Large intestine (tissue), 3 donors: ENCODE data around the gene SPEN. TPM values are rescaled to one million over a fixed set of nuclear protein-coding genes. Genes with fewer than 3 reads are reported as not detected.
"Not testable (repeated sequence)": the region's sequence is repeated elsewhere in the genome, so short reads cannot be mapped to it uniquely, and the experiment has no call there.

Source experiments
- DNase-seq, 2 donors: peaks; one replicate each; pipeline versions ENCODE4 v3.0.0 to v3.0.0-alpha.2; 2013
- H3K27ac ChIP-seq: one replicate; pipeline ENCODE4 v1.5.1; 2013; ENCODE audit warnings: low read length
- H3K27me3 ChIP-seq: 2 replicates; pipeline ENCODE4 v1.6.1; 2013; ENCODE audit warnings: low read length; ENCODE audit not compliant: control insufficient read depth, insufficient read depth
- H3K36me3 ChIP-seq: 2 replicates; pipeline ENCODE4 v1.6.1; 2013; ENCODE audit warnings: low read length; ENCODE audit not compliant: control insufficient read depth, insufficient read depth
- H3K4me1 ChIP-seq: one replicate; pipeline ENCODE4 v1.6.1; 2013; ENCODE audit warnings: low read length; ENCODE audit not compliant: control insufficient read depth, insufficient read depth
- H3K4me3 ChIP-seq: one replicate; pipeline ENCODE4 v1.5.1; 2013; ENCODE audit warnings: low read length
- H3K9me3 ChIP-seq: one replicate; pipeline ENCODE4 v1.6.1; 2013; ENCODE audit warnings: mild to moderate bottlenecking, low read depth, low read length, moderate library complexity; ENCODE audit not compliant: control insufficient read depth
- WGBS: methylation state at CpG from one replicate; pipeline ENCODE4 v1.1.5; 2013; ENCODE audit warnings: low lambda C conversion rate; ENCODE audit not compliant: insufficient coverage; 5-methylcytosine and 5-hydroxymethylcytosine counted together
- polyA plus RNA-seq: library from polyadenylated mRNA; unstranded; fragments of 120-200 nt; gene quantifications from one replicate; pipeline ENCODE4 v1.2.1, GENCODE V29; 2013

SPEN gene
- polyA plus RNA-seq, 1 donor, result 47.8 TPM

DNA sequence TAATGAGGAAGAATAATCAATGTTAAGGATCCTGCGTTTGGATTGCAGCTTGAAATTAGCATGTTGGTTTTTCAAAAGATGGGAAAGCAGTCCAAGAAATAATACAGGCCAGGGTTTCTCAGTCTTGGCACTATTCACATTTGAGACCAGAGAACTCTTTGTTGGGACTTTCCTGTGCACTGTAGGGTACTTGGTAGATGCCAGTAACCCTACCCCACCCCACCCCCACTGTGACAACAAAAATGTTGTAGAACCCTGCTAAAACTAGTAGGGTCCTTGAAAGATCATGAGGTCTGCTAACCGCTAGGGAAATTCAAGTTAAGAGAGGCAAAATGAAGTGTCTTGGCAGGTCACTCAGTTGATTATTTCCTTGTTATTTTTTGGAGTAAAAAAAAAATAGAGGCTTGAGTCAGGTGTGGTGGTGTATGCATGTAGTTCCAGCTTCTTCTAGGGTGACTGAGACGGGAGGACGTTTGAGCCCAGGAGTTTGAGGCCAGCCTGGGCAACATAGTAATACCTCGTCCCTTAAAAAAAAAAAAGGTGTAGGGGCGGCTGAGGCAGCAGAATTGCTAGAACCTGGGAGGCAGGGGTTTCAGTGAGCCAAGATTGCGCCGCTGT, 53.3 kb downstream of the SPEN start:
- DNase-seq, result no peak
- H3K4me3 ChIP-seq, result no peak overlapping the region
- 100% methylated on average over 1 of the region's 8 CpGs for WGBS
- no peaks in the 10 kb centered on the region for H3K4me1 ChIP-seq
- no peaks in the 10 kb centered on the region for H3K9me3 ChIP-seq
- peaks cover 7% of the 10 kb centered on the region for H3K36me3 ChIP-seq
- H3K27me3 ChIP-seq, result no peaks in the 10 kb centered on the region
- no peak overlapping the region for H3K27ac ChIP-seq

DNA sequence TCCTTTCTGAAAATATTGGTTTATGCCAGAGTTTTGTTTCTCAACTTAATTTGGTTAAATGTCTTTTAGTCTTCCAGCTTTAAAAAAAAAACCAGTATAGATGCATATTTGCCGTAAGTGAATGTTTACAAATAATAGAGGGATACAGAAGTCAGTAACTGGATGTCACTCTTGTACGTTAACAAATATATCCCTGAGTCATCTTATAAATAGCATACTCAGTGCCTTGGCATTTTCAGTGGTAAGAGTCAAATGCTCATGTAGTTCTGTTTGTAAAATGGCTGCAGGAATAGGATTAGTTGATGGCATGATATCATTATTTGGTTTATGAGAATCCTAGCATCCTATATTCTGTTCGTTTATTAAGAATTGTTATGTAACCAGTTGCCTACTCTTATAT, 55.4 kb downstream of the SPEN start:
- no CpG with 5 or more reads among the region's 3 CpGs for WGBS
- H3K36me3 ChIP-seq, result peaks cover 10% of the 10 kb centered on the region
- DNase-seq, result no peak
- H3K9me3 ChIP-seq, result no peaks in the 10 kb centered on the region
- no peaks in the 10 kb centered on the region for H3K4me1 ChIP-seq
- H3K4me3 ChIP-seq, result no peak overlapping the region
- no peaks in the 10 kb centered on the region for H3K27me3 ChIP-seq
- no peak overlapping the region for H3K27ac ChIP-seq

DNA sequence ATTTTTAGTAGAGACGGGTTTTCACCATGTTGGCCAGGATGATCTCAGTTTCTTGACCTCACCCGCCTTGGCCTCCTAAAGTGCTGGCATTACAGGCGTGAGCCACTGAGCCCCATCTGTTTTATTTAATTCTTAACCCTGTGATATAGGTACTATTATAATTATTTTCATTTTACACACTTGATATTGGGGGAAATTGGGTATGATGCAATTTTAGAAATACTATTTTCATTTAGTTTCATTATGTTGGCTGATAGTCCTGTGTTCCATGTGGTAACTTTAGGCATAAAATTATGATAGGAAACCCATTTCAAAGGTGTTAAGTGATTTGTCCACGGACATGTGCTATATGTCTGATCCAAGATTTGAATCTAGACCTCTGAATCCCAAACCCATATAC, 61.1 kb downstream of the SPEN start:
- no peak for DNase-seq
- WGBS, result 100% methylated on average over 2 of the region's 4 CpGs
- H3K36me3 ChIP-seq, result peaks cover 36% of the 10 kb centered on the region
- no peaks in the 10 kb centered on the region for H3K27me3 ChIP-seq
- H3K27ac ChIP-seq, result no peak overlapping the region
- no peaks in the 10 kb centered on the region for H3K4me1 ChIP-seq
- H3K9me3 ChIP-seq, result no peaks in the 10 kb centered on the region
- no peak overlapping the region for H3K4me3 ChIP-seq

GRCh38 chr1:15911141-15911540, 63.6 kb downstream of the SPEN start:
- WGBS, result no CpG with 5 or more reads among the region's 1 CpG
- Histone ChIP-seq H3K27ac (no peak overlapping the region), H3K9me3 (no peaks in the 10 kb centered on the region), H3K27me3 (no peaks in the 10 kb centered on the region), H3K4me3 (no peak overlapping the region), H3K4me1 (no peaks in the 10 kb centered on the region), H3K36me3 (peaks cover 42% of the 10 kb centered on the region)
- no peak for DNase-seq

DNA sequence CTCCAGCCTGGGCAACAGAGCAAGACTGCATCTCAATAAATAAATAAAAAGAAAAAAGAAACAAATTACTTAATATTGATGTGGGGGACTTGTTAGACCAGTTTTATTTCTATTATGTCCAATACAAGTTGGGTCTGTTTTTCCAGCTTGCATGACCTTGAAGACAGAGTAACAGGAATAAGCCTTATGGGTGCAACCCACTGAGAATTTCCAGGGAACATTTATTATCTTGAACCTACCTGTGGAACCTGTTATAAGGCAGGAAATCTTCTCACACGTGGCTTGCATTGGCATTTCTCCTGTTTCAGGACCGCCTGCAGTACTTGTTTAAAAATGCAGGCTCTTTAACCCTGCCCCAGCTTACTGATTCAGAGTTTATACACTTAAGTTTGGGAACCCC, 64.4 kb downstream of the SPEN start:
- Histone ChIP-seq H3K27ac (no peak overlapping the region), H3K36me3 (peaks cover 45% of the 10 kb centered on the region), H3K4me1 (no peaks in the 10 kb centered on the region), H3K9me3 (no peaks in the 10 kb centered on the region), H3K4me3 (no peak overlapping the region), H3K27me3 (no peaks in the 10 kb centered on the region)
- no peak for DNase-seq
- no CpG with 5 or more reads among the region's 2 CpGs for WGBS

DNA sequence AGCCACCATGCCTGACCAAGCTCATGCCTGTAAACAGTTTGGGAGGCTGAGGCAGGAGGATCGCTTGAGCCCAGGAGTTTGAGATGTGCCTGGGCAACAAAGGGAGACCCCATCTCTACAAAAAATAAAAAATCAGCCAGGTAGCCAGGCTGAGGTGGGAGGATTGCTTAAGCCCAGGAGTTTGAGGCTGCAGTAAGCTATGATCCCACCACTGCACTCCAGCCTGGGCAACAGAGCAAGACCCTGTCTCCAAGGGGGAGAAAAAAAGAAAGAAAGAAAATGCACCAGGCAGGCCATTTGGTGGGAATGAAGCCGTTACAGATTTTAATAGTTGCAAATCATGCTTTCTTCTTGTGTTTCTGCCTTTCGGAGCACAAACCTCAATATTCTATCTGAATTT, 66.1 kb downstream of the SPEN start:
- not testable (repeated sequence) for DNase-seq

GRCh38 chr1:15915991-15916390, 68.5 kb downstream of the SPEN start:
- no peak for DNase-seq
- Histone ChIP-seq H3K27ac (no peak overlapping the region), H3K4me3 (no peak overlapping the region), H3K27me3 (no peaks in the 10 kb centered on the region), H3K36me3 (peaks cover 58% of the 10 kb centered on the region), H3K9me3 (no peaks in the 10 kb centered on the region), H3K4me1 (no peaks in the 10 kb centered on the region)
- WGBS, result 87% methylated on average over 4 of the region's 4 CpGs

More for the DNA sequence above, 66.1 kb downstream of the SPEN start:
- peaks cover 57% of the 10 kb centered on the region for H3K36me3 ChIP-seq
- not testable (repeated sequence) for H3K27ac ChIP-seq, H3K27me3 ChIP-seq, H3K9me3 ChIP-seq, H3K4me1 ChIP-seq, H3K4me3 ChIP-seq
- 100% methylated on average over 1 of the region's 3 CpGs for WGBS

GRCh38 chr1:15916417-15916816, 68.9 kb downstream of the SPEN start:
- no peak for DNase-seq
- Histone ChIP-seq H3K36me3 (peaks cover 60% of the 10 kb centered on the region), H3K4me1 (no peaks in the 10 kb centered on the region), H3K9me3 (no peaks in the 10 kb centered on the region), H3K4me3 (no peak overlapping the region), H3K27me3 (no peaks in the 10 kb centered on the region), H3K27ac (no peak overlapping the region)
- WGBS, result no CpG with 5 or more reads among the region's 4 CpGs

DNA sequence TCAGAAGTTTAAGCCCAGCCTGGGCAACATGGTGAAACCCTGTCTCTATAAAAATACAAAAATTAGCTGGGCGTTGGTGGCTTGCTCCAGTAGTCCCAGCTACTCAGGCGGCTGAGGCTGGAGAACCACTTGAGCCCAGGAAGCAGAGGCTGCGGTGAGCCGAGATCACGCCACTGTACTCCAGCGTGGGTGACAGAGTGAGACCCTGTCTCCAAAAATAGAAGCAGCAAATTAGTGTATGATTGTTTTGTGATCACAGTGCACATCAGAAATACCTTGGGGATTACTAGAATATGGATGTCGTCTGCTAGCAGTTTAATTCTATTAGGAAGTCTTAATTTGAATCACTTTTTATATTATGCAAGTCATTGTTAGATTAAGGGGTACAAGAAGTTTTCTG, 69.4 kb downstream of the SPEN start:
- no peak for DNase-seq
- Histone ChIP-seq H3K4me3 (no peak overlapping the region), H3K4me1 (no peaks in the 10 kb centered on the region), H3K27me3 (no peaks in the 10 kb centered on the region), H3K9me3 (no peaks in the 10 kb centered on the region), H3K36me3 (peaks cover 60% of the 10 kb centered on the region), H3K27ac (no peak overlapping the region)
- 80% methylated on average over 1 of the region's 7 CpGs for WGBS

DNA sequence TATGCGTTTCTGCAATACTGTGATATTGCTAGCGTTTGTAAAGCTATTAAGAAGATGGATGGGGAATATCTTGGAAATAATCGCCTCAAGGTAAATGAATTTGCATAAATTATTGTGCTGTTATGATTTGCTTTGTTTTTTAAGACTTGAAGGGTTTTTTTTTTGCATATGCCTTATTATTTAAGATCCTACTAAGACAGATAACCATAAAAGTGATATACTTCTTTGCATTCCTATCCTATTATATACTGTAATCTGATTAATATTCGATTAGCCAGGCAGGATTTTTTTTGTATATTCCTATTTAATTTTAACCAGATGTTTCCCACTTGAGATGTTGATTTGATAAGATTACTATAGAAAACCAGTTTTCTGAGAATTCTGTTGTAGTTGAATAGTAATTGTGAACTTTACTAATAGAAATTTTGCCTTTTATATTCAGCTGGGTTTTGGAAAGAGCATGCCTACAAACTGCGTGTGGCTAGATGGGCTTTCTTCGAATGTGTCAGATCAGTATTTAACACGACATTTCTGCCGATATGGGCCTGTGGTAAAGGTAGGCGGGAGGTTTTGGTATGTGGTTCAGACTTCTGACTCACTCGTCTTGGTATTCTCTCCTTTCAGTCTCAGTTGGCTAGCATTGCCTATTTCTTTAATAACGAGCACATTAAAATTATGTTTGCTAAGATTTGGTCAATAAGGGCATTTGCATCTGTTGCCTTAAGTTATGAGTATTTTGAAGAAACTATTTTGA, 71.6 kb downstream of the SPEN start:
- WGBS, result 98% methylated on average over 6 of the region's 11 CpGs
- Histone ChIP-seq H3K27ac (no peak overlapping the region), H3K4me1 (no peaks in the 10 kb centered on the region), H3K36me3 (peaks cover 62% of the 10 kb centered on the region), H3K9me3 (no peaks in the 10 kb centered on the region), H3K27me3 (no peaks in the 10 kb centered on the region), H3K4me3 (no peak overlapping the region)
- DNase-seq, result no peak

DNA sequence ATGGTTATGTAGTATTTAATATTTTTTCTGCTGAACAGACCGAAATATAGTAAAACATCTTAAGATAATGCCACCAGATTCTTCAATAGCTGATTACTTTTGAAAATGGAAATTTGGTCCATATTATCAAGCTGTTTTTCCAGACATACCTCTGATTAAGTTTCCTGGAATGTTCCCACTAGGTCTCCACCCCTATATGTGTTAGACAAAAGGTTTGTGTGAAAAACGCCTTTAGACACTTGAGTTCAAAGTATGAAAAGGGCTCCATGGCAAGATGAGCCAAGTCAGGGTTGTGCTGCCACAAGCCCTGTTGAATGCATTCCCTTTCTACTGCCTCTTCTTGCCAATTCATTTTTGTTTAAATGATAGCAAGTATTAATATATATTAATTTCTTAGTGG, 75.7 kb downstream of the SPEN start:
- H3K27ac ChIP-seq, result no peak overlapping the region
- no peaks in the 10 kb centered on the region for H3K4me1 ChIP-seq
- DNase-seq, result no peak
- H3K9me3 ChIP-seq, result no peaks in the 10 kb centered on the region
- H3K27me3 ChIP-seq, result no peaks in the 10 kb centered on the region
- 100% methylated on average over 1 of the region's 2 CpGs for WGBS
- H3K36me3 ChIP-seq, result peaks cover 69% of the 10 kb centered on the region
- H3K4me3 ChIP-seq, result no peak overlapping the region
